22Rv1 (cell line): ENCODE data around the gene SPATS2L.

ENCODE experiments used
- ZFX ChIP-seq: fragments of 450-650 bp; IDR thresholded peaks from 2 replicates; pipeline ENCODE4 v1.6.1; 2017; ENCODE audit warnings: antibody characterized with exemption, borderline replicate concordance
- TF ChIP-seq, protein P1 (sequence below): fragments of 450-650 bp; IDR thresholded peaks from 2 replicates; pipeline ENCODE4 v1.5.1; 2017; ENCODE audit warnings: mild to moderate bottlenecking

DNA sequence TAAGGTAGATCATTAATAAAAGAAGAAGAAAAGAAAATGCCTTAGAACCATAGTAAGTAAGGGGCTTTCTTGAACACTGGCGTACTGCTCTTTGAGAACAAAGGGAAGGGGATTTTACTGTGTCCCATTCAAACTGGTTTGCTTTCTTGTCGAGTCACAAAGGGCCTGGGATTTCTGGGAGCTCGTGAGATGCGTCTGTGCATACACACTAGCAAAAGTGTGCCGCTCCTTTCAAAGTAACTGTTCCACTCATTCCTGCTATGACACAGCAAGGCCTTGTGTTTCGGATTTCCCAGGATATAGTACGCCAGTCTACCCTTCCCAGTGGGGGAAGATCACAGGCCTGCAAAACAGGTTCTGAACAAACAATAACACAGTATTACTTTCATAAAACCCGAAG lies 110.4 kb downstream of the SPATS2L start:
- TF ChIP-seq, protein P1, sequence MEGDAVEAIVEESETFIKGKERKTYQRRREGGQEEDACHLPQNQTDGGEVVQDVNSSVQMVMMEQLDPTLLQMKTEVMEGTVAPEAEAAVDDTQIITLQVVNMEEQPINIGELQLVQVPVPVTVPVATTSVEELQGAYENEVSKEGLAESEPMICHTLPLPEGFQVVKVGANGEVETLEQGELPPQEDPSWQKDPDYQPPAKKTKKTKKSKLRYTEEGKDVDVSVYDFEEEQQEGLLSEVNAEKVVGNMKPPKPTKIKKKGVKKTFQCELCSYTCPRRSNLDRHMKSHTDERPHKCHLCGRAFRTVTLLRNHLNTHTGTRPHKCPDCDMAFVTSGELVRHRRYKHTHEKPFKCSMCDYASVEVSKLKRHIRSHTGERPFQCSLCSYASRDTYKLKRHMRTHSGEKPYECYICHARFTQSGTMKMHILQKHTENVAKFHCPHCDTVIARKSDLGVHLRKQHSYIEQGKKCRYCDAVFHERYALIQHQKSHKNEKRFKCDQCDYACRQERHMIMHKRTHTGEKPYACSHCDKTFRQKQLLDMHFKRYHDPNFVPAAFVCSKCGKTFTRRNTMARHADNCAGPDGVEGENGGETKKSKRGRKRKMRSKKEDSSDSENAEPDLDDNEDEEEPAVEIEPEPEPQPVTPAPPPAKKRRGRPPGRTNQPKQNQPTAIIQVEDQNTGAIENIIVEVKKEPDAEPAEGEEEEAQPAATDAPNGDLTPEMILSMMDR = no peak
- no peak for TF ChIP-seq ZFX
